Smooth muscle cell (in vitro differentiated cells): Measurements from ENCODE around the gene MATK. TPM values are rescaled to one million over a fixed set of nuclear protein-coding genes. Genes with fewer than 3 reads are reported as not detected.

ENCODE experiments used
- DNase-seq: peaks from one replicate; lab custom pipeline; 2025; ENCODE audit not compliant: unreplicated experiment; lab: John Stamatoyannopoulos, UW
- H2AFZ ChIP-seq: fragments of 200-600 bp; sonication (generic); 2 replicates; pipeline ENCODE4 v1.6.0; 2016; ENCODE audit warnings: antibody characterized with exemption, low read depth, mild to moderate bottlenecking
- H3F3A ChIP-seq: fragments of 200-600 bp; sonication (generic); 2 replicates; pipeline ENCODE4 v1.6.0; 2017; ENCODE audit warnings: antibody characterized with exemption, low read depth
- H3K27ac ChIP-seq: fragments of 200-600 bp; sonication (generic); 2 replicates; pipeline ENCODE4 v1.5.1; 2016; ENCODE audit warnings: low read depth, mild to moderate bottlenecking
- H3K27me3 ChIP-seq: fragments of 200-600 bp; sonication (generic); 2 replicates; pipeline ENCODE4 v1.6.1; 2016; ENCODE audit warnings: low read depth, mild to moderate bottlenecking
- H3K36me3 ChIP-seq: fragments of 200-600 bp; sonication (generic); 2 replicates; pipeline ENCODE4 v1.5.1; 2016; ENCODE audit warnings: low read depth
- H3K4me1 ChIP-seq: fragments of 200-600 bp; sonication (generic); 2 replicates; pipeline ENCODE4 v1.5.1; 2016; ENCODE audit warnings: low read depth
- H3K4me2 ChIP-seq: fragments of 200-600 bp; sonication (generic); 2 replicates; pipeline ENCODE4 v1.6.0; 2016; ENCODE audit warnings: mild to moderate bottlenecking
- H3K4me3 ChIP-seq: fragments of 200-600 bp; sonication (generic); 2 replicates; pipeline ENCODE4 v1.5.1; 2016; ENCODE audit warnings: mild to moderate bottlenecking
- H3K79me2 ChIP-seq: fragments of 200-600 bp; sonication (generic); 2 replicates; pipeline ENCODE4 v1.6.0; 2016; ENCODE audit warnings: low read depth, mild to moderate bottlenecking
- H3K9ac ChIP-seq: fragments of 200-600 bp; sonication (generic); 2 replicates; pipeline ENCODE4 v1.6.0; 2016; ENCODE audit warnings: low read depth
- H3K9me3 ChIP-seq: fragments of 200-600 bp; sonication (generic); replicated peaks from 2 replicates; pipeline ENCODE4 v1.5.1; 2016; ENCODE audit warnings: low read depth
- H4K20me1 ChIP-seq: fragments of 200-600 bp; sonication (generic); 2 replicates; pipeline ENCODE4 v1.6.0; 2016; ENCODE audit warnings: low read depth
- WGBS: methylation state at CpG from one replicate; pipeline ENCODE4 v1.1.7; 2016; ENCODE audit warnings: low lambda C conversion rate; 5-methylcytosine and 5-hydroxymethylcytosine counted together
- polyA plus RNA-seq: library from polyadenylated mRNA; unstranded; fragments of >200 nt; fragmentation: Nextera tagmentation; extraction: Ambion mirVana; gene quantifications from 2 replicates; pipeline ENCODE4 v1.2.1, GENCODE V29; 2016
- total RNA-seq: library from RNA; depleted of rRNA; stranded (reverse); fragments of >200 nt; gene quantifications from 2 replicates; pipeline ENCODE4 v1.2.3, GENCODE V29; 2014
- TF ChIP-seq, protein P1 (sequence below): fragments of 200-600 bp; sonication (generic); IDR thresholded peaks from 2 replicates; pipeline ENCODE4 v1.5.1; 2017; ENCODE audit warnings: borderline replicate concordance, mild to moderate bottlenecking, antibody characterized with exemption; ENCODE audit not compliant: insufficient read depth, poor library complexity, severe bottlenecking

Gene MATK
- total and polyA plus RNA-seq, 2 experiments from 2014 or later, result not detected

DNA sequence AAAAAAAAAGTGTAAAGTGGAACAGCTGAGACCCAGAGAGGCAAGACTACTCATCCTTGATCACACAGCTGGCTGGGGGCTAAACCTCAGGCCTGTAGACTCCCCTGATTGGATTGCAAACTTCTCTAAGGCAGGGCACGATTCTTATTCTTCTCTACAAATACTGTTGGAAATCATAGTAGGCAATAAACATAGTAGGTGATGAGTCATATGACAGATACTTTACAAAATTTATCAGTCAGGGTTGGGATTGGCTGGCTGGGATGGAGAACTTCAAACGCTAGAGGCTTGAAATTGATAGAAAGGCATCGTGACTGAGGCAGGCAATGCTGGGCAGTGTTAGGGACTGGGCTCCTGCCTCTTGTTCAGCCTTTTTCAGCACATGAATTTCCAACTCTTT, 5.9 kb upstream of the MATK start:
- DNase-seq, result no peak
- H3K27me3 ChIP-seq, result peaks cover 3% of the 10 kb centered on the region
- H3K9me3 ChIP-seq, result no peaks in the 10 kb centered on the region
- H3K36me3 ChIP-seq, result no peaks in the 10 kb centered on the region
- TF ChIP-seq, protein P1, sequence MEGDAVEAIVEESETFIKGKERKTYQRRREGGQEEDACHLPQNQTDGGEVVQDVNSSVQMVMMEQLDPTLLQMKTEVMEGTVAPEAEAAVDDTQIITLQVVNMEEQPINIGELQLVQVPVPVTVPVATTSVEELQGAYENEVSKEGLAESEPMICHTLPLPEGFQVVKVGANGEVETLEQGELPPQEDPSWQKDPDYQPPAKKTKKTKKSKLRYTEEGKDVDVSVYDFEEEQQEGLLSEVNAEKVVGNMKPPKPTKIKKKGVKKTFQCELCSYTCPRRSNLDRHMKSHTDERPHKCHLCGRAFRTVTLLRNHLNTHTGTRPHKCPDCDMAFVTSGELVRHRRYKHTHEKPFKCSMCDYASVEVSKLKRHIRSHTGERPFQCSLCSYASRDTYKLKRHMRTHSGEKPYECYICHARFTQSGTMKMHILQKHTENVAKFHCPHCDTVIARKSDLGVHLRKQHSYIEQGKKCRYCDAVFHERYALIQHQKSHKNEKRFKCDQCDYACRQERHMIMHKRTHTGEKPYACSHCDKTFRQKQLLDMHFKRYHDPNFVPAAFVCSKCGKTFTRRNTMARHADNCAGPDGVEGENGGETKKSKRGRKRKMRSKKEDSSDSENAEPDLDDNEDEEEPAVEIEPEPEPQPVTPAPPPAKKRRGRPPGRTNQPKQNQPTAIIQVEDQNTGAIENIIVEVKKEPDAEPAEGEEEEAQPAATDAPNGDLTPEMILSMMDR, result no peak
- no peak overlapping the region for H3K4me3 ChIP-seq
- H3K79me2 ChIP-seq, result no peaks in the 10 kb centered on the region
- 74% methylated on average over 3 of the region's 3 CpGs for WGBS
- no peaks in the 10 kb centered on the region for H4K20me1 ChIP-seq
- H2AFZ ChIP-seq, result no peak overlapping the region
- H3K4me2 ChIP-seq, result no peak overlapping the region
- no peak overlapping the region for H3K27ac ChIP-seq
- H3K9ac ChIP-seq, result no peak overlapping the region
- H3F3A ChIP-seq, result no peaks in the 10 kb centered on the region
- H3K4me1 ChIP-seq, result no peaks in the 10 kb centered on the region

DNA sequence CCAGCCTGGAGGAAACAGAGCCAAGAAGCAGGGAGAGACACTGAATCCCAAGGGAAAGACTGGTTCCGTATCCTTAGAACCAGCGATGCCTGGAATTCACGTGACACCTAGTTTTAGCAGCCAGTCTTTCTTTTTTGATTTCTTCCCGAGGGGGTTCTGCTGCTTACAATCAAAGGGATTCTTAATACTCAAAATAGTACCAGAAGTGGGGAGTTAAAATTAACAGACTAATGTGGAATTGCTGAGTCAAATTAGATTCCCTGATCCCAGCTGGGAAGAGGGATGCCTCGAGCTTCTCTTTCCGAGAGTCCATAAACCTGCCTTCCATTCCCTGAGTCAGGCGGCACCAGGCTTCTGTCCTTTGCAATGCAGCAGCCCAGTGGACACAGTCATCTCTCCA, 4.8 kb upstream of the MATK start:
- no peak overlapping the region for H3K27ac ChIP-seq
- H4K20me1 ChIP-seq, result no peaks in the 10 kb centered on the region
- WGBS, result 74% methylated on average over 7 of the region's 7 CpGs
- no peaks in the 10 kb centered on the region for H3K36me3 ChIP-seq
- no peak overlapping the region for H3K9ac ChIP-seq
- no peaks in the 10 kb centered on the region for H3F3A ChIP-seq
- no peaks in the 10 kb centered on the region for H3K79me2 ChIP-seq
- TF ChIP-seq, protein P1, result no peak
- no peaks in the 10 kb centered on the region for H3K9me3 ChIP-seq
- H3K4me2 ChIP-seq, result no peak overlapping the region
- peaks cover 13% of the 10 kb centered on the region for H3K27me3 ChIP-seq
- H3K4me1 ChIP-seq, result no peaks in the 10 kb centered on the region
- H2AFZ ChIP-seq, result no peak overlapping the region
- no peak for DNase-seq
- H3K4me3 ChIP-seq, result no peak overlapping the region

DNA sequence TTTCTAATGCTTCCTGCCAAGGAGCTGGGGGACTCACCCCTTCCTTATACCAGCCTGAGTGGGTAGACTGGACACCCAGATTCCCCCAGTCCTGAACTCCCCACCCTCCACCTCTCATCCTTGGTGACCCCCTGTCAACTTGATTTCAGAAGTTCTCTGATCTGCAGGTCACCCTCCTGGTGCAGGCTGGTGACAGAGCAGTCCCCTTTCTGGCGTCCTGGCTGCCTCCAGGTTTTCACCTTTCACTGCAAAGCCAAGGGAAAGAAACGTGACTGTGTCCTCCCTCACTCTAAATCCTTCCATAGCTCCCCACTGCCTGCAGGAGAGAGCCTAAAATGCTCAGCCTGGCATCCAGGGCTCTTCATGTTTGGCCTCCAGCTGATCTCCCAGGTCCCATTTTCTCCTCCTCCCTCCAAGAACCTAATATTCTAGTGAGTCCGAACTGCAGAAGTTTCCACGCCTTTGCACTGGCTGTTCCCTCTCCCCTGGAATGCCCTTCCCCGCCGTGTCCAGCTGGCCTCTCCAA, 4.1 kb upstream of the MATK start:
- Histone ChIP-seq H3K4me1 (peaks cover 4% of the 10 kb centered on the region), H3K27ac (no peak overlapping the region), H3K4me2 (no peak overlapping the region), H2AFZ (no peak overlapping the region), H4K20me1 (no peaks in the 10 kb centered on the region), H3K4me3 (no peak overlapping the region), H3K9me3 (no peaks in the 10 kb centered on the region), H3F3A (no peaks in the 10 kb centered on the region), H3K79me2 (no peaks in the 10 kb centered on the region), H3K9ac (no peak overlapping the region), H3K27me3 (peaks cover 19% of the 10 kb centered on the region), H3K36me3 (no peaks in the 10 kb centered on the region)
- 79% methylated on average over 6 of the region's 6 CpGs for WGBS
- TF ChIP-seq, protein P1, result no peak
- DNase-seq, result no peak

DNA sequence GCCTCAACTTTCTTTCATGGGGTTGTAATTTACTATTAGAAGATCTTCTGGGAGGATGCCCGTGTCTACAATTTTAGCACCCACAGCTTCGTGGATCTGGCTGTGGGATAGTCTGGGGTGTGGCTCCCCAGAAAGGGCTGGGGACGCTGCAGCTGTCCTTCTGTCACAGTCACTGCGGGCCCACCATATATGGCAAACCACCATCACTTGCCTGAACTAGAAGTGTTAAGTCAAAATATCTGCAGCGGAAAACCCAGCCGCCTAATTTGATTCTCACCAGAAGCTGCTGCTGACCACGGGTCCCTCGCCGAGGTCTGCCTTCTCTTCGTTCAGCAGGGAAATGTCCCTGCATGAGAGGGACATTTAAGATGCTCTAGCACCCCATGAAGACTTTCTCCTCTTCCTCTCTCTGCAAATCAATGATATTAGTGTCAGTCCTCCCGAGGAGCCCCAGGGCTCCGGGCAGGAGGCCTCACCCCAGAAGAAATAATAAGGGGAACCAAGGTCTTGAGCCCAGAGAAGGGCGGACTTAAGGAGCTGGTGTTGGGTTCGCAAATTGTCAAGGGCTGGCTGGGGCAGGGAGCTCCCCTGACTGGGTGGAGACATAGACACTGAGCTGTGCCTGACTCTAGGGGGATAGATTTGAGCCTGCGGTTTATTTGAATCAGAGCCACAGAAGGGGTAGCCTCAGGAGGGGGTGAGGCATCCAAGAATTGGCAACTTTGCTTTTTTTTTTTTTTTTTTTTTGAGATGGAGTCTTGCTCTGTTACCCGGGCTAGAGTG, 3.0 kb upstream of the MATK start:
- Histone ChIP-seq H3K9me3 (no peaks in the 10 kb centered on the region), H4K20me1 (no peaks in the 10 kb centered on the region), H3K27ac (no peak overlapping the region), H3K79me2 (no peaks in the 10 kb centered on the region), H3K4me2 (no peak overlapping the region), H3K36me3 (no peaks in the 10 kb centered on the region), H3F3A (no peaks in the 10 kb centered on the region), H2AFZ (no peak overlapping the region), H3K9ac (no peak overlapping the region), H3K27me3 (peaks cover 30% of the 10 kb centered on the region), H3K4me1 (peaks cover 4% of the 10 kb centered on the region), H3K4me3 (no peak overlapping the region)
- WGBS, result 79% methylated on average over 16 of the region's 16 CpGs
- no peak for DNase-seq
- TF ChIP-seq, protein P1, result no peak
